SK-N-SH (cell line): ENCODE results near the gene MCTP1. TPM values are rescaled to one million over a fixed set of nuclear protein-coding genes. Genes with fewer than 3 reads are reported as not detected.

ENCODE experiments used
- CTCF ChIA-PET: fragments of 300-600, 350-600 bp; formaldehyde crosslinking; extraction: SDS; loops from one replicate; lab custom pipeline; 2021; lab: Yijun Ruan, JAX
- POLR2A ChIA-PET: fragments of 350-600 bp; sonication (Branson Sonifier 250); formaldehyde crosslinking; extraction: SDS; loops from one replicate; lab custom pipeline; 2020; ENCODE audit warnings: antibody characterized with exemption, inconsistent platforms; lab: Yijun Ruan, JAX
- DNase-seq: peaks from one replicate; pipeline ENCODE4 v3.0.0; 2012
- H2AFZ ChIP-seq: fragments of 200-600 bp; sonication (generic); 2 replicates; pipeline ENCODE4 v1.8.1; 2016; ENCODE audit warnings: antibody characterized with exemption, mild to moderate bottlenecking, low read depth
- H3F3A ChIP-seq: fragments of 200-600 bp; sonication (generic); replicated peaks from 2 replicates; pipeline ENCODE3; 2016; ENCODE audit warnings: antibody characterized with exemption, mild to moderate bottlenecking; ENCODE audit not compliant: insufficient read depth
- H3K27ac ChIP-seq, 2 experiments: fragments of 200-500 bp in 1 of 2; fragments of 200-600 bp in 1 of 2; sonication (Bioruptor generic) in 1 of 2; sonication (generic), shearing (Covaris generic) in 1 of 2; 2 replicates each; pipeline versions ENCODE4 v1.5.1 to v1.6.1; 2014 to 2016; ENCODE audit warnings: low read depth in 2 of 2, inconsistent platforms in 1 of 2, low read length in 1 of 2, mild to moderate bottlenecking in 1 of 2, mixed read lengths in 1 of 2
- H3K27me3 ChIP-seq: fragments of 200-600 bp; sonication (generic), shearing (Covaris generic); 2 replicates; pipeline ENCODE4 v1.6.1; 2016; ENCODE audit warnings: mixed run types; ENCODE audit not compliant: insufficient read depth
- H3K36me3 ChIP-seq, 2 experiments: fragments of 200-500 bp in 1 of 2; fragments of 200-600 bp in 1 of 2; sonication (Bioruptor generic) in 1 of 2; sonication (generic) in 1 of 2; replicated peaks in 1 of 2; 2 replicates each; pipeline versions ENCODE3 to v1.5.1; 2014 to 2016; ENCODE audit warnings: low read length in 1 of 2, mild to moderate bottlenecking in 1 of 2; ENCODE audit not compliant: insufficient read depth in 2 of 2, control insufficient read depth in 1 of 2
- H3K4me1 ChIP-seq, 2 experiments: fragments of 200-500 bp in 1 of 2; fragments of 200-600 bp in 1 of 2; sonication (Bioruptor generic) in 1 of 2; sonication (generic), shearing (Covaris generic) in 1 of 2; 2 replicates each; pipeline versions ENCODE4 v1.5.1 to v1.6.1; 2014 to 2016; ENCODE audit warnings: low read depth in 1 of 2, low read length in 1 of 2, mixed run types in 1 of 2; ENCODE audit not compliant: insufficient read depth in 2 of 2, control insufficient read depth in 1 of 2
- H3K4me2 ChIP-seq: fragments of 200-600 bp; sonication (generic), shearing (Covaris generic); 2 replicates; pipeline ENCODE4 v1.6.1; 2017; ENCODE audit warnings: mixed run types
- H3K4me3 ChIP-seq, 2 experiments: fragments of 200-500 bp in 1 of 2; fragments of 200-600 bp in 1 of 2; sonication (Bioruptor generic) in 1 of 2; sonication (generic), shearing (Covaris generic) in 1 of 2; 2 replicates each; pipeline versions ENCODE4 v1.5.1 to v1.8.1; 2014 to 2016; ENCODE audit warnings: low read depth in 2 of 2, inconsistent platforms in 1 of 2, low read length in 1 of 2, mild to moderate bottlenecking in 1 of 2, mixed read lengths in 1 of 2, moderate library complexity in 1 of 2
- H3K79me2 ChIP-seq: fragments of 200-600 bp; sonication (generic); 2 replicates; pipeline ENCODE4 v1.8.1; 2017; ENCODE audit warnings: mild to moderate bottlenecking; ENCODE audit not compliant: insufficient read depth
- H3K9ac ChIP-seq: fragments of 200-600 bp; sonication (generic); 2 replicates; pipeline ENCODE4 v1.6.1; 2017; ENCODE audit warnings: mixed run types
- H3K9me2 ChIP-seq: fragments of 200-600 bp; sonication (generic); 2 replicates; pipeline ENCODE4 v1.6.1; 2017; ENCODE audit warnings: mixed run types
- H3K9me3 ChIP-seq: fragments of 200-600 bp; sonication (generic); 2 replicates; pipeline ENCODE4 v1.6.1; 2017; ENCODE audit warnings: mixed run types, mild to moderate bottlenecking, moderate library complexity
- H4K20me1 ChIP-seq: fragments of 200-600 bp; sonication (generic); 2 replicates; pipeline ENCODE4 v1.6.1; 2017; ENCODE audit warnings: mild to moderate bottlenecking, mixed run types; ENCODE audit not compliant: insufficient read depth
- CHD2 ChIP-seq: fragments of 150-350 bp; IDR thresholded peaks from 2 replicates; pipeline ENCODE4 v1.6.1; 2018; ENCODE audit warnings: low read length; ENCODE audit not compliant: partially characterized antibody
- EP300 ChIP-seq, 2 experiments: IDR thresholded peaks; 2 replicates each; pipeline versions ENCODE4 v1.4.0 to v1.6.1; 2012; ENCODE audit warnings: borderline replicate concordance in 1 of 2, low read depth in 1 of 2, low read length in 1 of 2
- FOSL2 ChIP-seq: IDR thresholded peaks from 2 replicates; pipeline ENCODE4 v1.4.0; 2012; ENCODE audit warnings: low read depth, mild to moderate bottlenecking, moderate library complexity, borderline replicate concordance
- FOXJ3 ChIP-seq: sonication (generic); formaldehyde crosslinking; IDR thresholded peaks from 2 replicates; pipeline ENCODE4 v1.5.1; 2020; ENCODE audit warnings: mild to moderate bottlenecking, missing genetic modification reagents
- GATA2 ChIP-seq: sonication (generic); formaldehyde crosslinking; IDR thresholded peaks from 2 replicates; pipeline ENCODE4 v1.5.0; 2020; ENCODE audit warnings: mild to moderate bottlenecking, missing genetic modification reagents
- JUND ChIP-seq: IDR thresholded peaks from 2 replicates; pipeline ENCODE4 v1.4.0; 2012
- NFIC ChIP-seq: IDR thresholded peaks from 2 replicates; pipeline ENCODE4 v1.4.0; 2012; ENCODE audit warnings: borderline replicate concordance
- POLR2AphosphoS5 ChIP-seq: IDR thresholded peaks from 2 replicates; pipeline ENCODE4 v1.6.1; 2012; ENCODE audit warnings: low read depth, low read length
- RFX5 ChIP-seq: IDR thresholded peaks from 2 replicates; pipeline ENCODE4 v1.6.1; 2012; ENCODE audit warnings: mild to moderate bottlenecking, improper control_type of control experiment, low read length
- SIN3A ChIP-seq: IDR thresholded peaks from 2 replicates; pipeline ENCODE4 v1.6.1; 2012; ENCODE audit warnings: low read depth, mild to moderate bottlenecking, low read length, moderate library complexity, borderline replicate concordance
- TCF12 ChIP-seq: IDR thresholded peaks from 2 replicates; pipeline ENCODE4 v1.4.0; 2012
- YY1 ChIP-seq: IDR thresholded peaks from 2 replicates; pipeline ENCODE4 v1.4.0; 2012; ENCODE audit warnings: low read depth, mild to moderate bottlenecking
- WGBS: methylation state at CpG from one replicate; pipeline ENCODE4 v1.1.6; 2017; ENCODE audit warnings: low lambda C conversion rate; 5-methylcytosine and 5-hydroxymethylcytosine counted together
- polyA plus RNA-seq, 3 experiments: library from polyadenylated mRNA; depleted of rRNA; stranded (reverse); fragments of >200 nt; gene quantifications; 2 replicates each; pipeline ENCODE4 v1.2.3, GENCODE V29; 2012
- TF ChIP-seq, protein P1 (sequence below): IDR thresholded peaks from 2 replicates; pipeline ENCODE4 v1.4.0; 2012; ENCODE audit warnings: low read depth, borderline replicate concordance

Gene MCTP1
- polyA plus RNA-seq, 1 of the 3 experiments (the other 2 are of a cell fraction) = 0.53 TPM

DNA sequence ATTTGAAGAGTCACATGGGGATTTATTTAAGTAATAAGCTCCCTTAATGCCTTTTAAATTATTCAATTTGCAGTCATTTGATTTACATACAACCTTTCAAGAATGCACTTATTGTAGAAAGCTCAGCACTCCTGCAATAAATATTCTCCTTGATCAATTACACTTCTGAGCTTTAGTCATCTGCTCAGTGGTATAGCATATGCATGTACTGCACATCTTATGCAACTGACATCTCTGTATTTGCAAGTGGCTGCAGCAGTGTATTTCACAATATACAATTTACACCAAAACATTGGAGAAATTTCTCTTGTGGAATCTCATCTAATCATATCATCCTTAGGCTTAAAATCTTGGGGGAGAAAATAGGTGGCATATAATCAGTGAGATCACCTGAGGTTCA, 340.7 kb downstream of the MCTP1 start:
- no peaks in the 10 kb centered on the region for H4K20me1 ChIP-seq
- ChIA-PET POLR2A (no interaction called here), CTCF (no interaction called here)
- no peaks in the 10 kb centered on the region for H3K9me3 ChIP-seq
- no peaks in the 10 kb centered on the region for H3K79me2 ChIP-seq
- H3K9me2 ChIP-seq = no peaks in the 10 kb centered on the region
- no peak overlapping the region for H3K9ac ChIP-seq
- H2AFZ ChIP-seq = no peak overlapping the region
- no peak overlapping the region for H3K4me2 ChIP-seq
- peaks cover 0 to 3% of the 10 kb centered on the region in 2 experiments; a peak in 2 of 4 replicates for H3K4me1 ChIP-seq
- no peaks in the 10 kb centered on the region for H3K36me3 ChIP-seq
- no peak for TF ChIP-seq NFIC
- no peaks in the 10 kb centered on the region for H3F3A ChIP-seq
- no peaks in the 10 kb centered on the region for H3K27me3 ChIP-seq
- no peak for DNase-seq
- no peak overlapping the region for H3K27ac ChIP-seq
- no peak overlapping the region for H3K4me3 ChIP-seq

GRCh38 chr5:94941122-94941755, 343.7 kb downstream of the MCTP1 start:
- H3K27ac ChIP-seq = peak overlapping the region in 1 of 2 experiments; percentile 60; a peak in 1 of 4 replicates
- 48% methylated on average over 1 of the region's 1 CpG for WGBS
- POLR2A ChIA-PET = no interaction called here
- H3K36me3 ChIP-seq = no peaks in the 10 kb centered on the region
- H3K4me1 ChIP-seq = peaks cover 0 to 3% of the 10 kb centered on the region in 2 experiments; a peak in 2 of 4 replicates
- H2AFZ ChIP-seq = no peak overlapping the region
- TF ChIP-seq SIN3A = no peak
- TF ChIP-seq RFX5 = no peak
- TF ChIP-seq FOSL2 = no peak
- TF ChIP-seq EP300 (IDR thresholded peaks at IDR 0.05; ENCODE audit: borderline replicate concordance in 1 of 2, low read depth in 1 of 2, low read length in 1 of 2) = no peak
- TF ChIP-seq NFIC = no peak
- TF ChIP-seq, protein P1, sequence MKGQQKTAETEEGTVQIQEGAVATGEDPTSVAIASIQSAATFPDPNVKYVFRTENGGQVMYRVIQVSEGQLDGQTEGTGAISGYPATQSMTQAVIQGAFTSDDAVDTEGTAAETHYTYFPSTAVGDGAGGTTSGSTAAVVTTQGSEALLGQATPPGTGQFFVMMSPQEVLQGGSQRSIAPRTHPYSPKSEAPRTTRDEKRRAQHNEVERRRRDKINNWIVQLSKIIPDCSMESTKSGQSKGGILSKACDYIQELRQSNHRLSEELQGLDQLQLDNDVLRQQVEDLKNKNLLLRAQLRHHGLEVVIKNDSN = no peak
- no peak for TF ChIP-seq FOXJ3 (CRISPR knock-in tag)
- TF ChIP-seq POLR2AphosphoS5 = no peak
- TF ChIP-seq, all 33 proteins: peak for 0
- Histone ChIP-seq H3K4me3 (no peak overlapping the region), H3K79me2 (no peaks in the 10 kb centered on the region), H3K27me3 (no peaks in the 10 kb centered on the region), H4K20me1 (no peaks in the 10 kb centered on the region), H3K9ac (no peak overlapping the region), H3K9me2 (no peaks in the 10 kb centered on the region), H3K4me2 (no peak overlapping the region), H3K9me3 (no peaks in the 10 kb centered on the region), H3F3A (no peaks in the 10 kb centered on the region)
- CTCF ChIA-PET = no interaction called here
- no peak for DNase-seq

GRCh38 chr5:94932259-94932658, 352.6 kb downstream of the MCTP1 start:
- Histone ChIP-seq H3F3A (no peaks in the 10 kb centered on the region), H2AFZ (no peak overlapping the region), H3K9me3 (no peaks in the 10 kb centered on the region), H3K27me3 (no peaks in the 10 kb centered on the region), H3K36me3 (no peaks in the 10 kb centered on the region), H3K27ac (peak overlapping the region in 1 of 2 experiments; percentile 24; a peak in 1 of 4 replicates), H3K9me2 (no peaks in the 10 kb centered on the region), H3K4me1 (peaks cover 0 to 3% of the 10 kb centered on the region in 2 experiments; a peak in 1 of 4 replicates), H3K79me2 (no peaks in the 10 kb centered on the region), H3K9ac (no peak overlapping the region), H3K4me3 (no peak overlapping the region), H4K20me1 (no peaks in the 10 kb centered on the region), H3K4me2 (no peak overlapping the region)
- ChIA-PET CTCF (no interaction called here), POLR2A (no interaction called here)
- peak; percentile 23 for DNase-seq
- TF ChIP-seq GATA2 (CRISPR knock-in tag) = peak; percentile 68
- peak; percentile 61 for TF ChIP-seq TCF12
- TF ChIP-seq CHD2 = peak; percentile 11
- peak in 1 of 2 experiments; percentile 33; a peak in 1 of 4 replicates for TF ChIP-seq EP300 (IDR thresholded peaks at IDR 0.05; ENCODE audit: borderline replicate concordance in 1 of 2, low read depth in 1 of 2, low read length in 1 of 2)
- no peak for TF ChIP-seq FOXJ3 (CRISPR knock-in tag)
- TF ChIP-seq JUND = no peak
- no peak for TF ChIP-seq YY1
- no peak for TF ChIP-seq SIN3A
- 3% methylated on average over 2 of the region's 2 CpGs for WGBS
